NCI-H146 (cell line): Measurements from ENCODE around the gene MASP1.

Source experiments
- DNase-seq: peaks from one replicate; lab custom pipeline; 2025; lab: John Stamatoyannopoulos, UW

MASP1 gene, protein sequence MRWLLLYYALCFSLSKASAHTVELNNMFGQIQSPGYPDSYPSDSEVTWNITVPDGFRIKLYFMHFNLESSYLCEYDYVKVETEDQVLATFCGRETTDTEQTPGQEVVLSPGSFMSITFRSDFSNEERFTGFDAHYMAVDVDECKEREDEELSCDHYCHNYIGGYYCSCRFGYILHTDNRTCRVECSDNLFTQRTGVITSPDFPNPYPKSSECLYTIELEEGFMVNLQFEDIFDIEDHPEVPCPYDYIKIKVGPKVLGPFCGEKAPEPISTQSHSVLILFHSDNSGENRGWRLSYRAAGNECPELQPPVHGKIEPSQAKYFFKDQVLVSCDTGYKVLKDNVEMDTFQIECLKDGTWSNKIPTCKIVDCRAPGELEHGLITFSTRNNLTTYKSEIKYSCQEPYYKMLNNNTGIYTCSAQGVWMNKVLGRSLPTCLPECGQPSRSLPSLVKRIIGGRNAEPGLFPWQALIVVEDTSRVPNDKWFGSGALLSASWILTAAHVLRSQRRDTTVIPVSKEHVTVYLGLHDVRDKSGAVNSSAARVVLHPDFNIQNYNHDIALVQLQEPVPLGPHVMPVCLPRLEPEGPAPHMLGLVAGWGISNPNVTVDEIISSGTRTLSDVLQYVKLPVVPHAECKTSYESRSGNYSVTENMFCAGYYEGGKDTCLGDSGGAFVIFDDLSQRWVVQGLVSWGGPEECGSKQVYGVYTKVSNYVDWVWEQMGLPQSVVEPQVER

DNA sequence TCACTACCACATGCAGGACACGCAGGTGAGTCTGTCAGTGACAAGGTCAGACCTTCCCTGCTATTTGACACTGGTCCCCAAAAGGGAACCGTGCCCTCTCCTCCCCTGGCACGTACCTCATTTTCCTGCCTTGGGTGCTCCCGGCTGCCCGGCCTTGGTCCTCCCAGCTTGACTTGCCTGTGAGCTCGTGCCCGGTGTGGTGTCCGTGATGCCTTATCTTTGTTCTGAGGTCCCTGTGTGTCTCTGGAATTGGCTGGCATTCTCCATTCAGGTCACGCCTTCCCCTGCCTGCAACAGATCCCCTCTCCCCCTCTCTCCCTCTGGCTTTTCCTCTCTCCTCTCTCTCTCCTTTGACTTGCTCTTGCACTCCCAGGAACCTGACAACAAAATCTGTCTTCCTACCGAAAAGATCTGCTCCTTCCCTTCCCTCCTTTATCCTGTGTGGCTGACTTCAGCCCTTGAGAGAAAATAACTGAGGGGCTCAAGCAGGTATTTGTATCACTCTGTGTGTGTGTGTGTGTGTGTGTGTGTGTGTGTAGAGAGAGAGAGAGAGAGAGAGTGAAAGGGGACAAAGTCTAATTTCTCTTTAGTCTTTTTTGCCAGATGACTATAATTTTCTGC is at the start of gene MASP1:
Gene MASP1 (minus strand): TSS at position 226 of the 621 bp plus-strand sequence. CDS start 105 bp downstream, at position 121.
- DNase-seq: no peak

DNA sequence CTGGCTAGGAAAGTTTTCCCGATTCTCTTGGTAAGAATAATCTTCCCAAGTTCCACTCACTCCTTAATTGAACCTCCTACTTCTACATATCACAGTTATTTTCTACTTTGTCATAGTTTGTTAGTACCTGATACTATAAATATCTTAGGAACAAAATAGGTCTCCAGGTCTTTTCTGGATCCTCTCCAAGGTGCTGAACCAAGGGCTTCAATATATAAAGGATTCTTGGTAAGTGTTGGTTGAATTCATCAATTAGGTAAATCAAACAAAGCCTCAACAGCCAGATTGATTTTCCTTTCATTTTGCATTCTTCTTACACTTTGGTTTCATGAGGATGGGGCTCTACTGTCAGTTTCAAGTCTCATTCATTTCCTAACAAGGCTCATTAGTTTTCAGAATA is 49.0 kb upstream of the MASP1 start:
- DNase-seq: no peak

DNA sequence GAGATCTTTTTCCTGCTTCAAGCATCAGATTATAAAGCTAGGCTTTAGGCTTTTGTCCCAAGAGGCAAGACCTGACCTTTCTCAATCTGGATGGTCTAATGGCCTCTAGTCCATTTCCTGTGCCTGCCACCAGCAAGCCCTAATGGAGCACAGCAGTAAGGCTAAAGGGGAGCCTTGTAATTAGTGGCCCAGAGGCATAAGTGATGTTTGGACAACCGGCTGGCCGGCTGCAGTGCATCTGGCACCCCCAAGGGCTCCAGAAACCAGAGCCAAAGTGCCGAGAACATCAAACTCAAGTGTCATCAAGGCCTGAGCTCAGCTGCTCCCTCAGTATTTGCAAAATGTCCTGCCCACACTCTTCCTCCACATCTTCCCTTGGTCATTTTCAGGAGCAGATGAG is 44.8 kb upstream of the MASP1 start:
- no peak for DNase-seq

DNA sequence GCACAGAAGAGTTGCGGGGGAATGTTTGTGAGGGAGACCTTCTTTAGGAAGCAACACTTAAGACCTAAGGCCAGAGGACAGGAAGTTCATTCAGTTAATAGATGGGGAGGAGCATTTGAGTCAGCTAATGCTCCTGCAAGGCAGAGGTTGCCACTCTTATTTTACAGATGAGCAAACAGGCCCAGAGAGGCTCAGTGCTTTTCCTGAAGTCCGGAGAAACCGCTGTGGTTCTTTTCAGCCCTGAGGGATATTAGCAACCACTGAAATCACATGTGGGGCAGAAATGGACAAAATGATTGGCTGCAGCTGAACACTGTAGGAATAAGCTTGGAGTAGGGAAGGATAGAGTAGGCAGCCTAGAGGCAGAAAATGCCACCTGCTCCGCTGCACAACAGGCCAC is 43.4 kb upstream of the MASP1 start:
- DNase-seq: no peak

DNA sequence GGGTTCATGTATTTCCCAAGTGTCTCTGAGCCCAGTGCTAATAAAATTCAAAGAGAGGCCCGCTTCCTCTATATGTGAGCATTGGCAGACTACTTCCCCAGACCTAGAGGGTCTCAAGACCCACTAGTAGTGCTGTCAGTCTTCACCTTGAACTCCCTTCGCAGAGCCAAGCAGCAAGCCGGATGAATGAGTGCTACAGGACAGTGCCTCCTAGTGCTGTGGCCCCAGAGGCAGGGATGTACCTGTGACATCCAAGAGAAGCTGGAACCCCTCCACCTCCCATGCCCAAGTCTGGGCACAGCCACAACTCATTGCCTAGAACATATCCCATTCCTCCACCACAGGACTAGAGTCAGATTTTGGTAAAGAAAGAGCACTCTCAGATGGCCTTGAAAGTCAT is 37.2 kb upstream of the MASP1 start:
- no peak for DNase-seq

DNA sequence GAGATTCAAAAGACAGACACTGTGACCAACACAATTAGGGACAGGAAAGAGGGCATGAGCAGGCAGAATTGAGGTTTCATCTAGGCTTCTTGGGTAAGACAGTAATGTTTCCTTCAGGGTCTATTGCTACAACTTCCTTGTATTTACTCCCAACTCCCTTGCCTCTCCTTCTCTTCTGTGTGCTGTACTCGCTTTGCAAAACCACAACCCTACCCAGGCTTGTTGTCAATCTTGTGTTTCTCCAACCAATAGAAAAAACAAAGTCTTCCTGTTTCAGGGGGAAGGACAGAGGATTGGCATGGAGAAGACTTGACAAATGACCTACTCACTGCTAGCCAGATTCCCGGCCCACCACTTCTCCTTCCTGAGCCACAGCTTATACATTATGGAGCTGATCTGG is 36.3 kb upstream of the MASP1 start:
- DNase-seq: no peak

DNA sequence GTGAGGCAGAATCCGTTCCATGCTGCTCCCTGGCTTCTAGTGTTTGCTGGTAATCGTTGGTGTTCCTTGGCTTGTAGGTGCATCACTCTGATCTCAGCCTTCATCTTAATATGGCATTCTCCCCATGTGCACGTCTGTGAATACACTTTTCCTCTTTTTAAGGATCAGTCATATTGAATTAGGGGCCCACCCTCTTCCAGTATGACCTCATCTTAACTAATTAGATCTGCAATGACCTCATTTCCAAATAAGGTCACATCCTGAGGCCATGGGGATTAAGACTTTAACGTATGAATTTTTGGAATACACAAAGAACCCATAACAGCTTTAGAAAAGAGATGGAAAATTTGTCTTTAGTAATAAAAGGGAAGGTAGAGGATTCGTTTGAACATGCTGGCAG is 34.1 kb upstream of the MASP1 start:
- no peak for DNase-seq

DNA sequence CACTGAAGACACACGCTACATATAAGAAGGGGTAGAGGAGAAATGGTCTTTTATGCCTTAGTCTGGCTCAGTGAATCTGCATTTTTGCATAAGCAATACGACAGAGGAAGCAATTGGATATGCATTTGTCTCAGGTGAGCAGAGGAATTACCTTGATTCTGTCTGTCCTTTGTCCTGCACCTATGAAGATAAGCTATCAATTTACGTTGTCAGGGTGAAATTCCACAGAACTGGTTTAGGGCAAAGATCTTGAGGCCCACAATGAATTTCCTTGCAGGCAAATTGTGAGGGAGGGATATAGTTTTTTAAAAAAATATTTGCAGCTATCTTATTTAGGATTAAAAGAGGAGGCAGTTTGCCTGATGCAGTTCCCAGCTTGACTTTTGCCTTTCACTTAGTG is 31.6 kb upstream of the MASP1 start:
- DNase-seq: no peak

DNA sequence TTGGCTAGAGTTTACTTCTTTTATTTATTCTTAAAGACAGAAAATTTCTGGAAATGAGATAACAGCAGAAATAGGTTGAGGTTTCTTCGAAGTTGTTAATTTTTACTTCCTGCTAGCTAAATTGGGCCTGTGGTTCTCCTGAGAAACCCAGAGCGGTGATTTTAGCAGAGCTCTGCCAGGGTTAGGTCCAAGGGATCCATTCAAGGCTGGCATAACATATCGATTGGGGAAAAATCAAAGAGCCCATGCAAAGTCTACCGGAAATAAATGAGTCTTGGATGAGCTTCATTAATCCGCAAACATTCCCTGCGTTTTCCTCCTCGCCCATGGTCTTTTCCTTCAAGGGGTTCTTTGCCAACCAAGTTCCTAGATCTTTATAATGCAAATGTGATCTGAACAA is 30.8 kb upstream of the MASP1 start:
- no peak for DNase-seq

DNA sequence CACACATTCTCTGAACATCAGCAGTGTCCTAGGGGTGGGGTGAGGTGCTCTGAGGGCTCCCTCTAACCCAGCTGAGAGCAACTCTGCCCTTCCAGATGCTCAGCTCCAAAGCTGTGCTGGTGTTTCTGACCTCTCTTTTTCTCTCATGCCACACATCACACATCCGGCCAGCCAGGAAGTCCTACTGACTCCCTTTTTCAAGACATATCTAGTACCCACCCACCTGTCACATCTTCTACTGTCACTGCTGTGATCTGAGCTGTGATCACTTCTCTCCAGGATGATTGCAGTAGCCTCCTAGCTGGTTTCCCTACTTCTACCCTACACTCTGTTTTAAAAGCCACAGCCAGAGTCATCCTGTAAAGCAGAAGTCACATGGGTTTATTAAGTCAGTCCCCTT is 30.2 kb upstream of the MASP1 start:
- no peak for DNase-seq

DNA sequence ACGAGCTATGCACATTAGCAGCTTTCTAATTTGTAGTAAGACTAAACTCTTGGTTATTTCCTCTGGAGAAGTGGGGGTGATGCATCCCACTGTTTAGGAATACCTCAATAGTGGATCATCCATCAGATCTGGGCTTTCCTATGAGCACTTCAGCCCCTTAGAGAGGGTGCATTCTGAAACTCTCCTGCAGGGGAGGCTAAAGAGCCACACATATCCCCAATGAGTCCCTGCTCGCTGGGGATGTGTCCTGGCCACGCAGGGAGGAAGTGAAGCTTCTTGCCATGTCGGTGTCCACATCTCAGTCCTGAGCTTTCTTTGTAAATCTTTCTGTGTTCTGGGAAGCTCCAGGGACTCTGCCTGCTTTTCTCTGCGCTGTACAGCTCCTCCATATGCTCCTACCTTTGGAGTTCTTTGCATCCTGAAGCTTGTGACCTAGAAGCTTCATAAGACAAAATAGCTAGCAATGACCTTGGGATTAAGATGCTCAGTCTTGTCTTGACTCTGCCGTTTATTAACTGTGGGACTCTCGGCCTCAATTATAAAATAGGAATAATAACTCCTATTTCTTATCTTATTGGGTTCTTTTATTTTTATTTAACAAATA is 28.3 kb upstream of the MASP1 start:
- peak; percentile 19 for DNase-seq

DNA sequence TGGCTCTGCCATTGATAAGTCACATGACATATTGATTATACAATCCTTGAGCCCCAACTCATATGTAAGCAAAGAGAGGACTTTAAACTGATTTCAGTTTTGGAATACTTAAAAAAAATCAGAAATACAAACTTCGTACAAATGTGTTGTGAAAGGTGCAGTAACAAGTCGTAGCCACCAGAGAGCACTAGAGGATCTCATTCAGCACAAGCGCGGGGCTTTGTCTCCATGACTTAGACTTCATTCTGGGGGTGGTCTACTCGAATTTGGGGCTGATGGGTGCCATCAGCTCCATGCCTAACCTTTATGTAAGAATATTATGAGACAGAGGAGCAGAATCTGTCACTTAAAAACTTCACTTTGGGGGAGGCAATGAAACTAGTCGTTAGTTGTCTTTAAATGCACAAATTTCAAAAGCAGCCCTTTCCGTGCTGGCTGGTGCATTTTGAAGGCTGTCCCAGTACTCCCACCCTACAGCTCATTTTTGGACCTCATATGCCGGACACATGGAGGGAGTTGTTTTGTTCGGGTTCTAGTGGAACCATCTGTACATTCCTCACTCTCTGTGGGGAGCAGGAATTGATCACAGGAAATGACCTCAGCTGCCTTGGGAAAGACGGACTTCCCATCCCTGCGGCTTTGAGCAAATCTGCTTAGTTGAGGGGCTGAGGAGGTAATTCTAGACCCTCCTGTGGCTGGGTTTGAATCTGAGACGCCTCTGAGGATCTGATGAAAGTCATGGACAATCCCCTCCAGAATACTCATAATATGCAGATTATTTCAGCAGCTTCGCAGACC is 27.5 kb upstream of the MASP1 start:
- peak; percentile 40 for DNase-seq

DNA sequence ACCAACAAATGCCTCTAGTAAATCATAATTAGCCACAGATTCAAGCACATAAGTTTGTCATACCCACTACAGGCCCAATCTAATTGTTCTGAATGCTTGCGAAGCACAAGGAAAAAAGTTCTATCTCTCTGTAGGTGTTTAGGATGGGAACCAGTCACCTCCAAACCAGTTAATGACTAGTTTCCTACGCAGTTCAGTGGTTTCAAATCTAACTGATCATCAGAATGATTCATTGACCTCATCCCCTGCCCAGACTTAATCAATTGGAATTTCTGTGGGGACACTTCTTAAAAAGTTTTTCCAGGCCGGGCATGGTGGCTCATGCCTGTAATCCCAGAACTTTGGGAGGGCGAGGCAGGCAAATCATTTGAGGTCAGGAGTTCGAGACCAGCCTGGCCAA is 24.3 kb upstream of the MASP1 start:
- no peak for DNase-seq

DNA sequence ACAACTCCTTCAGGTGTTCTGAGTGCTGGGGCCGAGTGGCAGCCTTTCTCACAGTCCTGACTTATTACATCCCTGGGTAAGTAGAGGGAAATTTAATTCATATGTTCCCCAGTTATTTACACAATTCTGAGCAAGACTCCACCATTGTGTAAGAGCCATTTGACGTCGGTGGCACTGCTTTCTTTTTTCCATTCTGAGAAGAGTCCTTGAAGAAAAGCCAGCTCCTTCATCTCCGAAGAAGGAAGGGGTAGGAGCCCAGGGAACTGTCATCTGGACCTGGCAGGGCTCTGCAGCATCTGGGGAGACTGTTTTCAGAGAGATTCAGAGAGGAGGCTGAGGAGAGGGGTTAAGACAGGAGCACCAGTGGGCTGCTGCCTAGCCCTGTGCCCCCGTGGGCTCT is 22.6 kb upstream of the MASP1 start:
- DNase-seq: no peak

DNA sequence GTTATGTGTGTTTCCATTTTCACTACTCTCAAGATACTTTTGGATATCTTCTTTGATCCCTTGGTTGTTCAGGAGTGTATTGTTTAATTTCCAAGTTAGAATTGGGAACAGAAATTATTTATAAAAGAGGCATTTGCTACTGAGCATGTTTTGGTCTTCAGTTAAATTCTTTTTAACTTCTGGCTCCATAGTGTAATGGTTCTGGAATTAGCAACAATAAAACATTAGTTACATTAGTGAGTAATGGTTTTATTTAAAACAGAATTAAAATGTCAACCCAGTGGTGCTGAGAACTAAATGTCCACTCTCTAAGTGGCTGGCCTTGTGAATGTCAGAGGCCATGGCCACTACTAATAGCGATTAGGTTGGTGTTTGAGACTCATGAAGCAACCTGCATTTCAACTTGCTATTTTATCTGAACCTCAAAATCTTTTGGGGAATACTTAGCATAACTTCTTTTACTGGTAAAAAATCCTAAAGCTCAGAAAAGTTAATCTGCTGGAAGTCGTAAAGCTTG is 19.5 kb upstream of the MASP1 start:
- DNase-seq: no peak

DNA sequence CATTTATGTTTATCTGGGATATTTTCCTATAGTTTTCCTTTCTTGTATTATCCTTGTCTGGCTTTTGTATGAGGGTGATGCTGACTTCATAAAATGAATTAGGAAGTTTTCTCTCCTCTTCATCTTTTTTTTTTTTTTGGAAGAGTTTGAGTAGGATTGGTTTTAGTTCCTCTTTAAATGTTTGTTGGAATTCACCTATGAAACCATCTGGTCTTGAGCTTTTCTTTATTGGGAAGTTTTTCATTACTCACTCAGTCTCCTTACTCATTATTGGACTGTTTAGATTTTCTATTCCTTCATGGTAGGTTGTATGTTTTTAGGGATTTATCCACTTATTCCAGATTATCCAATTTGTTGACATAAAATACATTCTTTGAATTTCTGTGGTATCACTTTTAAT is 18.7 kb upstream of the MASP1 start:
- DNase-seq: no peak

DNA sequence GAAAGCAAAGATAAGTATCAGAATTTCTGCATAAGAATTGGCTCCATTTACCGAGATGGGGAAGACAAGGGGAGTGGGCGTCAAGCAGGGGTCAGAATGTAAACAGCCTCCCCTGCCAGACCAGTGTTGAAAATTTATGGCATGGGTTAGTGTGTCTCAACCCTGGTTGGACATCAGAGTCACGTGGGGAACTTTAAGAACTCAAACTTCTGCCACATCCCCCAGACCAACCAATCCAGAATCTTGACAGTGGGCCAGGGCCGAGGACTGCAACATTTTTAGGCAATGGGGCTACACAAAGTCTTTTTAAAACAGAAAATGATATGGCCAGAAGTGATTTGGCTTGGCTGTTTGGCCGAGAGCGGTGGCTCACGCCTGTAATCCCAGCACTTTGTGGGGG is 14.3 kb upstream of the MASP1 start:
- DNase-seq: no peak

DNA sequence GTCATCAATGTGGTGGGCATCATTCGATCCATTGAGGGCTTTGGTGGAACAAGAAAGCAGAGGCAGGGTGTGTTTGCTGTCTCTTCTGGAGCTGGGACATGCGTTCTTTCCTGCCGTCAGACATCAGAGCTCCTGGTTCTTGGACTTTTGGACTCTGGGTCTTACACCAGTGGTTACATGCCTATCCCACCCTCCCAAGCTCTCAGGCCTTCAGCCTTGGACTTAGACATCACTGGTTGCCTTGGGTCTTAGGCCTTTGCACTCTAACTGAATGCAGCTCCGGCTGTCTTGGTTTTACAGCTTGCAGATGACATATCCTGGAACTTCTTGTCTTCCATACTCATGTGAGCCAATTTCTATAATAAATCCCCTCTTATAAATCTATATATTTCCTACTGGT is 8.1 kb upstream of the MASP1 start:
- DNase-seq: no peak

DNA sequence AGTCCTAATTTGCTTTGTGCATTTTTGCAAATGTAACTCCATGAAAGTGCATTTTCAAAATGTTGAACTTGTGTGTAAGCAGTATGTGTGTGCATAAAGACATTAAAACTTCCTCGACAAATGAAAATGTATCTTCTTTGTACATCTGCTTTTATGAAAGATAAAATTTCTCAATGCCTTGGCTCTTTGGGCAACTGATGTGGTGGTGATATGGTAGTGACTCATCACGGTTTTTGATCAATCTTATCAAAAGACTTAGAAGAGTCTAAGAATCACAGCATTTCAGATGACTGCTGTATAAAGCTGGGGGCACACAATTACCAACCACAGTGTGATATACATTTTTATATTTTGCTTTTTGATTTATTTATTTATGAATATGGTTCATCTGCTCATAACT is 5.4 kb upstream of the MASP1 start:
- DNase-seq: no peak

DNA sequence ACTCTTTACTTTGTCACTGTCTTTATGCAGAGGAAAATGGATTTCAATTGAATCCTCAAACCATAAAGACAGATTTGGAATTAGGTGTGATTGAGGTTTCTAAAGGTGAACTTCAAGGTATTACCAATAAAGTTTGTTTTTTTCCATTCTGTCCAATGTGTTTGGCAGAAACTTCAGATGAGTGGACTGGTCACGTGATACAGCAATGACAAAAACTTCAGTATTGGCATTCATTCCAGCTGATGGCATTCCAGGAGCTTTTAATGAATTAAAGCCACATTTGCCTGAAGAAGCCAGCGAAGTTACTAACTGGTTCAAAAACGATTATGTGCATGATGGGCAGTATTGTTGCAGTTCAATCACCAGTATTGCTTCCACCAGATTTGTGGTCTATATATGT is 4.5 kb upstream of the MASP1 start:
- DNase-seq: no peak

DNA sequence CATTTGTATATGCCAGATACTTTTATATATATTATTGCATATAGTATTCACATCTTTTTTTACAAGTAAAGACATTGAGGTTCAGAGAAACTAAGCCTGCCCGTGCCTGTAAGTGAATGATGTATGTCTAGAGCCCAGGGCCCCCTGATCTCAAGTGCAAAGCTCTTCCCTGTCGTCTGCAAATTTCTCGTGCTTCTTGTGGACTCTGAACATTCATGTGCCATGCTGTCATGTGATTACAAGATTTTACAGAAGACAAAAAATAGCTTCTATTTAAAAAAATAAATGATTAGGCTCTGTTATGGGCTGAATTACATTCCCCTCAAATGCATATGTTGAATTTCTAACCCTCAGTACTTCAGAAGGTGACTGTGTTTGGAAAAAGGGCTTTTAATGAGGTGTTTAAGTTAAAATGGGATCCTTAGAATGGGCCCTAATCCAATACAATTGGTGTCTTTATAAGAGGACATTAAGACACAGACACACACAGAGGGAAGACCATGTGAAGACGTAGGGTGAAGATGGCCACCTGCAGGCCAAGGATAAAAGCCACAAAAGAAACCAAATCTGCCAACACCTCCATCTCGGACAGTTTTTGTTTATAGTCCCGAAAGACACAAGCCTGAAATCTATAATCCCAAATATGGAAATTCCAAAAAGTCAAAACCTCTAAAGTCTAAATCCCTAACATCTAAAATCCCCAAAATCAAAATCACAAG is 3.9 kb upstream of the MASP1 start:
- DNase-seq: no peak
